ENCODE results near the gene STK39.
"Not testable (repeated sequence)": the region's sequence is repeated elsewhere in the genome, so short reads cannot be mapped to it uniquely, and the experiment has no call there.

STK39 gene

DNA sequence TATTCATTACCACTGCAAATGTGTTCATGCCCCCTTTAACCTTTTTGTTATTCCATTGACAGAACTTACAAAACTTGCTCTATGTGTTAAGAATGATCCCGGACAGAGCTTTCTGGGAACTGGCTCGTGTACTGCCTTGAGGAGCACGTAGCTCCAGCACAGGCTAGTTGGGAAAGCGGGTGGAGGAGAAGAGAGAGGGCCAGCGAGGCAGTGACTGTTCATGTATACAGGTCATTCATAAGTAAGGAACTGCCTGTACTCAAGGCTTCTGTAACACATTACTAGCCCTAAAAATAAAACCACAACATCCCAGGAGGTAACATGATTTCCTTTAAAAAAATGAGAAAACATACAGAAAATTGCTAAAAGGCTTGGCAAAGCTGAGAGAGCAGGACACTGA lies 109.0 kb downstream of the STK39 start:
- no peak for DNase-seq (ENCODE audit: low read depth in 2 of 2, low spot score in 1 of 2)

DNA sequence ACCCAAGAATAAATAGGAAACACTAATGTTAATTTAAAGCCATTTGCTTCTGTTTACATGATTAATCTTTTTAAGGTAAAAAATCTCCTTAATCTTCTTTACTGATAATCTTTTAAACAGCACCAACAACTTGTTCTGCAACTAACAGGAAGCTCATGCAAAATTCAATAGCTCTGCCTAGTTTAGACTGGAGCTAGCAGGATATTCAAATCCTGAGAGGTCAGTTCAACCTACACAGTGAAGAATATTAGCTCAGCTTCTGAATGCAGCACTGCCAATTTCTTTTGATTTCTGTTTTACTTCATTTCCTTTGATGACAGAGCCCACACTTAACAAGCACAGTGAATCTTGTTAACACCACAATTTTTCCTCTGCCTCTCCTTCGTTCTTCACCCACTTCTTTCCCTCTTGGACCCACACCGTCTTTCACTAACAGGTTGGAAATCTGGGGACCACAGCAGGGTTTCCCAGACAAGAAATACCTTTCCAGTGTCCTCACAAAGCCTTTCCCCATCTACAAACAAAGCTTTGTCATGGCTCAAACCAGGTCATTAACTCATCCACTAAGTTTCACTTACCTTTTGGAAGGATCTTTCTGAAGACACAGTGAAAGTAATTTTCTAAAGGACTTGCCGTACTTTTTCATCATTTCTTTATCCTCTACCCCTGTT lies 109.8 kb downstream of the STK39 start:
- no peak for DNase-seq (ENCODE audit: low read depth in 2 of 2, low spot score in 1 of 2)

DNA sequence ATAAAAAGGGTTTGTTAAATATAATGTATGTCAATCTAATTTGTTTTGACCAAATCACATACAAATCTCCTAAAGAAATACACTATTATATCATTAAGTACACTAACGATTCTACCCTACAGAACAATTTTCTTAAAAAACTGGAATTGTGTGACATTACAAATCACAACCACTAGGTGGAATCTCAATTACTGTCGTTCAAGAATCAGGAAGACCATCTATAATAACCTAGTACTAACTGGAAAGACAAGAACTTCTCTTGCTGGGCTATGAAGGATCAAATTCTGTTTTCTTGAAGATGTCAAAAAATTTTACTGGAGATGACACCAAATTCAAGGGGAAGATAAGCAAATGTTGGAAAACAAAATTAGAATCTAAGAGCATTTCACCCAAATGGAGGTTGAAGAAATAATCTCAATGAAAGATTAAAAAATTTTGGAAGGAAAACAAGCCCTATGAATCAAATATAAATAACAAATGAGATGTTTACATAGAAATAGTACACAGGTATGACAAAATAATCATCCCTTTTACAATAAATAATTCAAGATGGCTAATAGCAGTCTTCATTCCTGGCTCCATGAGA lies 110.9 kb downstream of the STK39 start:
- no peak for DNase-seq (ENCODE audit: low read depth in 2 of 2, low spot score in 1 of 2)

DNA sequence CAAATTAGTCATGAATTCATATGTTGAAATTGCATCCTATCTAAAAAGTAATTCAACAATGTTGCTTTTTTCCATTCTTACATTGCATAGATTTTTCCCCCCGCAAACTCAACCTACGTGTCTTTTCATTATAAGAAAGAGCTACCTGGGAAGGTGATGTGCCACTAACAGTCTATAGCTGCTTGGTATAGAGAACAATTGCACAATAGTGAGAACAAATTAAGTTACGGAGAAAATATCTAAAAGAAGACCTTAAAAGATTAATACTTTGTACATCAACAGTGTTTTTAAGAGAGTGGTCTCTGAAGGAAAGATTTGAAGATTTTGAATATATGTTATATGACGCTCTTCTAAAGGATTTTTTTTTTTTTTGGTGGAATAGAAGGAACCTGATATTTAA lies 111.8 kb downstream of the STK39 start:
- no peak for DNase-seq (ENCODE audit: low read depth in 2 of 2, low spot score in 1 of 2)

DNA sequence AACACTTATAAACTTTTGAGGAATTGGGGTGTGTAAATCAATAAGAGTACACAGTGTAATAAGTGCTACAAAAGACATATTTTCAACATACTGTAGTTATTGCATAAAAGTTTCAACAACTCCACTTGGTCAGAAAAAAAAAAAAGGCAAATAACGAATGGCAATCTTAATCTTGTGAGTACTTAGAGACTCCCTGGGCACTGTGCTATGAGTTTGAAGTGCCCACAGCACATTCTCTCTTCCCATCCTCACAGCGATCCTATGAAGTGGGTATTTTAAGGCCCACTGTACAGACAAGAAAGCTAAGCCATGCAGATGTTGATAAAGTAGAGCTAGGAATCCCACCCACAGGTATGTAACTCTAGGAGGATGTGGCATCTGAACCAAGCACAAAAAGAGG lies 112.3 kb downstream of the STK39 start:
- DNase-seq (ENCODE audit: low read depth in 2 of 2, low spot score in 1 of 2), result no peak

DNA sequence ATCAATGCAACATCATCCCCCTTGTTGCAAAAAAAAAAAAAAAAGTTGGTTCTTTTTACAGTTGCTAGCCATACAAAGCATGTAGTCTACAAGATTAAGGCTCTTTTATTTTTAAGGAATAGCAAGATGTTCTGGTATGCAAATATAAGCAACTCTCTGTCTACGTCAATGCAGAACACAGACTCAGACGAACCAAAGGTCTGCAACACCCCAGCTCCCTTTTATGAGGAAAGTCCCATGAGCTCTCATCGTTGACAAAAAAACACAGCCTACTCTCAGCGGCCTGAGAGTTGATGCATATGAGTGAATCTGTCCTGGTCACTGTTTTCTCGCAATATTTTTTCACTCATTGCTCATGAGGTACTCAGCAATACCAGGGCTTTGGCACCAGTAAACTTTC lies 112.9 kb downstream of the STK39 start:
- DNase-seq (ENCODE audit: low read depth in 2 of 2, low spot score in 1 of 2), result no peak

DNA sequence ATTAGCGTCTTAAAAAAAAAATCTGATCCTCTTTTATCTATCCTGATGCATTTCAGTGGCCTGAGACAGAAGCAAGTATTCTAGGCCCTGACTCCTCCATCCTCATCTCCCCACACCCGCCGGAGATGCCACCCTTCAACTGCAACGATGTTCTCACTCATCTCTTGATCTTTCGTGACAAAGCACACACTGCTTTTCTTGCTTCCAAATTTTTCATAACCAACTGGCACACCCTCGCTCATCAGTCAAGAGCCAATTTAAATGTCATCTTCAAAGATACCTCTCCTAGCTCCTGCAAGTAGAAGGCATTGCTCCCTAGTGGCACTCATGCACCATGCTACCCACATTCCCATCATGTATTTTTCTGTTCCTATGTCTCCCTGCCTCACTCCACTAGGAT lies 115.0 kb downstream of the STK39 start:
- DNase-seq (ENCODE audit: low read depth in 2 of 2, low spot score in 1 of 2), result no peak

DNA sequence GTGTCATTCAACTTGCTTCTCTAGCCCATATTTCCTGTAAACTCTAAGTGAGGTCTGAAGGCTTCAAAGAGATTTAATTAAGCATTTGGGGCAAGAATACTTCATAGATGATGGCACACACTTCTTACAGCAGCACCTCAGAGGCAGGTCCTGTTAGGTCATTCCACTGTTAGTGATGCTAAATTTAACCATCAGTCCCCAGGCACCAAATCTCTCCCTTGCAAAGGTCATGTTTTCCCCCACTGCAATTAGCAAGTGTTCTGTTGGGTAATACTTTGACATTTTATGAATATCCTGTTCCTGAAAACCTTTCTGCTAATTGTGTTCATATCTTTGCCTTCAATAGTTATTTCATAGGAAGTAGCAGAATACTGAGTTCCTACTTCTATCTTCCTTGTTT lies 117.0 kb downstream of the STK39 start:
- no peak for DNase-seq (ENCODE audit: low read depth in 2 of 2, low spot score in 1 of 2)

DNA sequence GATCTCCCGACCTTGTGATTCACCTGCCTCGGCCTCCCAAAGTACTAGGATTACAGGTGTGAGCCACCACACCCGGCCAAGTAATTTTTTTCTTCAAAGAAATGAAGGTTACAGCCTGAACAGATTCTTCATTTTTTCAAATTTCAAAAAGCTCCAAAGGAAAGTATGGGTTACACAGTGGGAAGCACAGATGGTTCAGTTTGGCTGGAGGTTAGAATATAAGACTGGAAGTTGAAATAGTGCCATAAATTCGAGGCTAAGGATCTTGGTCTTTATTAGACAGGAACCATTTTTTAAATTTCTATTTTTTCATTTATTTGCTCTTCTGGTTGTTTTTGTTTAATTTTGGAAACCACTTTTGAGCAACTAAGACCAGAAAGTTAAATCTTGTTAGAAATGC lies 120.0 kb downstream of the STK39 start:
- no peak for DNase-seq (ENCODE audit: low read depth in 2 of 2, low spot score in 1 of 2)

DNA sequence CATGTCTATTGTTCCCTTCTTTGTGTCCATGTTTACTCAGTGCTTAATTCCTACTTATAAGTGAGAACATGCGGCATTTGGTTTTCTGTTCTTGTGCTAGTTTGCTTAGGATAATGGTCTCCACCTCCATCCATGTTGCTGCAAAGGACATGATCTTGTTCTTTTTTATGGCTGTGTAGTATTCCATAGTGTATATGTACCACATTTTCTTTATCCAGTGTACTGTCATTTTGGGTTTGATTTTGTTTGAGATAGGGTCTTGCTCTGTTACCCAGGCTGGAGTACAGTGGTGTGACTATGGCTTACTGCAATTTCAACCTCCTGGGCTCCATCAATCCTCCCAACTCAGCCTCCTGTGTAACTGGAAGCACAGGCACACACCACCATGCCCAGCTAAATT lies 125.2 kb downstream of the STK39 start:
- not testable (repeated sequence) for DNase-seq (ENCODE audit: low read depth in 2 of 2, low spot score in 1 of 2)

DNA sequence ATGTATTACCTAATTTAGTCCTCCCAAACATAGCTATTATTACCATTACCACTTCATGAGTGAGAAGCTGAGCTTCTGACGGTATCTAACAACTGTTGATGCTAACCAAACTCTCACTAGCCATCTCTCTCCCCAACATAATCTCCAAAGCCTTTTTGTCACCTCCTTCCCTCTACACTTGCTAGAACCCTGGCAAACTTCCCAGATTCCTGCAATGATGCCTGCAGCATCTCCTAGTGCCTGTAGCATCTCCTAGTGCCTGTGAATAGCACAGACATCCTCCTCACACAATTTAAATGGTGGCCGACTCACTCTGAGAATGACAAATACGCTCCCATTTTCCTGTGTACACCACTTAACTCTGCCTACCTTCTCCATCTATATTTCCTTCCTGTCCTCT lies 126.7 kb downstream of the STK39 start:
- DNase-seq (ENCODE audit: low read depth in 2 of 2, low spot score in 1 of 2), result no peak

DNA sequence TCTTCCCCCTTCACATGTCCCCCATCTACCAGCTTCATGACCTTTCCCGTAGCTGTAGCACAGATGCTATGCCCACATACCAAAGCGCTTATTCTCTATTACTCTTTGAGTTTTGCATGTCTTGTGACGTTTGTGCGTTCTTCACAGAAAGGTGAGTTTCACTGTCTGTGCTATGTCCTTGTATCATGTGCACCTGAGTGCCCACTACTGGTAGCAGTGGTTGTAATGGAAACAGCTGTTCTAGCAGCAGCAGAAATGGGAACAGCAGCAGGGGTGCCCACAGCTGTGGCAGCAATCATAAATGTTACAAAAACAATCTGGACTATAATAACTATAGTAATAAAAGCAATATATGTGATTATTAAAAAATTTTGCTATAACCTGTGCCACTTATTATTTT lies 127.1 kb downstream of the STK39 start:
- DNase-seq (ENCODE audit: low read depth in 2 of 2, low spot score in 1 of 2), result no peak

DNA sequence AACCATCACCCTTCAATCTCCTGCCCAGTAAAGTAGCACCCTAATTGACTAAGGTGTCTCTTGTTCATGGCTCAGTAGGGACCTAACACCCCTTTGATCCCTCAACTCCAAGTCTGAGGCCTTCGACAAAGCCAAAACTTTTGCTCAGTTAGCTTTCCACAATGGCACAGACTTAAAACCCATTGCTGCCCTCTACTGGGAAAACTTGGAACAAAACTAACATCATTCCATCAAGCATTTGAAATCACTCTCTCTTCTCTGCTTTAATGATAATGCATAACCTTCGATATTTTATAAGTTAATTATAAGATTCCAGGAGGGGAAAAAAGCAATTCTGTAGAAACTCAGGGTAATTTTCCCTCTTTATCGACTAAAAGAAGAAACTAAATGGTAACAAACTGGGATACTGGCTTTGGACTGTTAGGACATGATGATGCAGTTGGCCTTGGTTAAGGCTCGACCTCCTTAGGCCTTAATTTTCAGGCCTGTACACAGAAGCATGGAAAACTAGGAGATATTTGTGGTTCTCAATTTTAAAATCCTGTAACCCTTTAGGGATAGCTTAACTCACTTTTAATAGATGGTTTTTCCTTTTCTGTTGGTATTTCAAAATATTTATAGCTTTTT lies 127.8 kb downstream of the STK39 start:
- DNase-seq (ENCODE audit: low read depth in 2 of 2, low spot score in 1 of 2), result no peak

DNA sequence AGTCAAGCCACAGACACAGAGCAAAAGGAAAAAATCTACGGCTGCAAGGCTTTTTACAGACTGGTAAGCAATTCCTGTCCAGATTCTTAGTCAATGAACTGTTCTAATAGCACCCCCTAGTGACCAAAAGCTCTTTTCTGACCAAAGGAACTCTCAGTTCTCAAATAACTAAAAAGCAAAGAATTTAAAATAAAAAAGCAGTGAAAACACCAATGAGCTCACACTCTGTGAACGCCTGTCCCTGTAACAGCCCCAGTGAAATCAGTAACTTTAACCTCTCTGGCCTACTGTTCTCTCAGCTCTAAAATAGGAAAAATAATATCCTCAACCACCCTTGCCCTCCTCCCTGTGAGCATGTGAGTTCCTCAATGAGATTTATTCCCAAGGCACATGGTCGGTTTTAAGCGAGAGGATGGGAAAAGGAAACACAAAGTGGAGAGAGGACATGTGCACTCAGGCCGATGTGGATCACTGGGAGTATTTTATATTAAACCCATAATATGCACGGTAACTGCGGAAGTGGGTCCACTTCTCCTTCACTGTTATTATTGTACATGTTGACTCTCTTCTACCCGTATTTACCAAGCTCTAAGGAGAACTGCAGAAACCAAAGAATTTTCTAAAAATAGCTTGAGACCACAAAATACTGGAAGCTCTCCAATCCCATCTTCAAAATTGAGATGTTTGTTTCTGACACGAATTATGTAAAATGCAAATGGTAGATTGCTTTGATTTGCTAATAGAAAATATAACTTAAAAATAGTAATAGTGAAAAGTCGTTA lies 128.5 kb downstream of the STK39 start:
- DNase-seq (ENCODE audit: low read depth in 2 of 2, low spot score in 1 of 2), result no peak

DNA sequence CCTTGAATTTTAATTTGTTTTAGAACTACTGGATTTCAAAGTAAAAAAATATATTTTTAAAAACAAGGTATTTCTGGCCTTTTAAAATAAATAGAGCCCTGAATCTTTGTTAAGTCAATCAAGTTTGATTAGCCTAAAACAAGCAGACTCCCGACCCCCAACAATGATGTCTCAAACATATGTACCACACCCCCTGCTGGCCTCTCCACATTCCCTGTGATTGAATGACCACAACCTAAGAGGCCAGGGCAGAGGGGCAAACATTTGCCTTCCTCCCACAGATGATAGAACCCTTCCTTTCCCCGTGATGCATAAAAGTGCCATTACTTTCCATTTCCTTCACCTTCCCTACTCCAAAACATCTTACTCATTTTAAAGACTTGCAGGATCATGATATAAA lies 130.9 kb downstream of the STK39 start:
- DNase-seq (ENCODE audit: low read depth in 2 of 2, low spot score in 1 of 2), result no peak

DNA sequence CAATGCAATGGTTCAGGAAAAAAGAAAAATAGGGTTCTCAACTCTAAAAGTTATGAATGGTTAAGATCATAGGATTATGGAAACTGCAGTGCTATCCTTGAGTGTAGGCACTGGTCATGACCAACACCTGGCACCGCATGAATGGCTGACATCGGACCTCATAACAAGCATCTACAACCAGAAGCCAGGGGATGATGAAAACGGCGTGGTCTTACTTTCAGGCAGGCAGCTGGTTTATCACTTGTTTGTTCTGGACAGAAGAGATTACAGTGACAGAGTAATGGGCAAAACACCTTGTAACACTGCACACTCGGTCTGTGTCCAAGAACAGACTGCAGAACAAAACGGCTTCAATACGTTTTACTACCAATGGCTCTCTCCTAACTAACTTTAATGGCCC lies 132.8 kb downstream of the STK39 start:
- no peak for DNase-seq (ENCODE audit: low read depth in 2 of 2, low spot score in 1 of 2)

DNA sequence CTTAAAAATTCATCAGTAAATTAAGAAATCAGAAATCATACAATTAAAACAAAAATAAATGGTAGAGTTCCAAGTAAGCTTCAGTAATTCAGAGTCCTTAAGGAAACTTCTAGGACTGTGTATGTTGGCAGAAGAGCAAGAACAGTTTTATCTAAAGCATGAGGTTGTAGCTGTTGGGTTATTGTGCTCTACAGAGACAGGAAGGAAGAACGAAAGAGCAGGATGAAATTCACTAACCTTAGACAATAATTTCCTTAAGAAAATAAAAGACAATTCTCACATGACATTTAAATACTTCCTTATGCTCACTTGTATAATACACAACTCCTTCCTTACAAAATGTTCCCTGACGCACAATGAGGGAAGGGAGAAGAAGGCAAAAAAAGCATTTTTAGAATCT lies 133.4 kb downstream of the STK39 start:
- DNase-seq (ENCODE audit: low read depth in 2 of 2, low spot score in 1 of 2), result no peak

DNA sequence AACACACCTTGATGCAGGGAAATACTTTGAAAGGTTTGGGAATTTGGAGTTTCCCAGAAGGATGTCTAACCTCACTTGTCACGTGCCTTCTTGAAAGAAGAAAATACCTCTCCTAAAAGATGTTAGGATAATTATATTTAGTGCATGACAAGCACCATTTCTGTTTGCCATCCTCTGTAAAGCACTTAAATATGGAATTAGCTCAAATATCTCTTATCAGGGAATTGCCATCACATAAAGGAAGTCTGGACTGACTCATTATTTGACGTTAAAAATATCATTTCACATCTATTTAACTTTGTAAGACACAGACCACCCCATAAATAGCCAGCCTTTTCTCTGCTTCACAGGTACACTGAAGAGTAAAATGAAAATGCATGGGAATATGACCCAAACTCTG lies 140.1 kb downstream of the STK39 start:
- DNase-seq (ENCODE audit: low read depth in 2 of 2, low spot score in 1 of 2), result no peak

DNA sequence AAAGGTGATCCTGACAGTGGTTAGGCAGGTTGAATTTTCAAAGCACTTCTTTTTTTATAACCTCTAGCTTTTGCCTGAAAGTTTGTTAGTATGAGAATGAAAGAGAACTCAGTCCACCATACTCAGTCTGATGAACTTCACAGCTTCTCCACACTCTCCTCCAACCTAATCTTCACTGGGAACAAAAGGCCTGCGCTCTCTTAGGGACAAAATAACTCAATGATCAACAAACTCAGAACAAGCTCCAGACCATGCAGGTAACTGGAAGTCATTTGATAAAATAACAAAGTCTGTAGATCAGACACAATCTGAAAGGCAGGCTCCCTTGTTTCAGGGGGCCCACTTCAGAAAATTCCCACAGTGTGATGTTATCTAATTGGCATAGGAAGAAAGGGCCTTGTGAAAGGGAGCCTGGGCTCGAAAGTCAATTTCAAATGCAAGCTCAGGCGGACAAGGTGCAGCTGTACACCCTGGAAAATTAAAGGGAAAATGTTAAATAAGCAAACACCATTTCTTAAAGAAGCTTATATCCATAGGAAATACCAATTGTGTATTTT lies 142.2 kb downstream of the STK39 start:
- no peak for DNase-seq (ENCODE audit: low read depth in 2 of 2, low spot score in 1 of 2)

DNA sequence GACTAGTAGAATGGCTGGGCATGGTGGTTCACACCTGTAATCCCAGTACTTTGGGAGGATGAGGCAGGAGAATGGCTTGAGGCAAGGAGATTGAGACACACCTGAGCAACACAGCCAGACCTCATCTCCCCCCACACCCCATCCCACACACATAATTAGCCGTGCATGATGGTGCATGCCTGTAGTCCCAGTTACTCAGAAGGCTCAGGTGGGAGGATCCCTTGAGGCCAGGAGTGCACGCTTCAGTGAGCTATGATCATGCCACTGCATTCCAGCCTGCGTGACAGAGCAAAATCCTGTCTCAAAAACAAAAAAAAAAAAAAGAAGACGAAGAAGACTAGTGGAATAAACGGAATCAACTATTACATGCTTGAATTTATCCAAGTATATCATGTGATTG lies 150.0 kb downstream of the STK39 start:
- no peak for DNase-seq (ENCODE audit: low read depth in 2 of 2, low spot score in 1 of 2)

DNA sequence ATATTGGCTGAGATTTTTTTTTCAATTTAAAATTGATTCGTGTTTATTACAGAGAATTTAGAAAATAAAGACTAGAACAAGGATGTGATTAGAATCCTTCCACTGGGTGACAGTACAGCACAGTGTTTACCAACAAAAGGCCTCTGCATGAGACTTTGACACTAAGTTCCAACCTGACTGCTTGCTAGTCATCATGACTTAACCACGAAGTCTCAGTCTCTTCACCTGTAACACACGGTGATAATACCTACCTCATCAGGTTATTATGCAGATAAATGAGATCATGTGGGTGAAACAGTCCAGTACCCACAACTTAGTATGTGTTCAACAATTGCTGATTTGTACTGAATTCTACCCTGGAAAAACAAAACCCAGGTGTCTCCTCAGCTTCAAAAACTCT lies 151.2 kb downstream of the STK39 start:
- no peak for DNase-seq (ENCODE audit: low read depth in 2 of 2, low spot score in 1 of 2)

DNA sequence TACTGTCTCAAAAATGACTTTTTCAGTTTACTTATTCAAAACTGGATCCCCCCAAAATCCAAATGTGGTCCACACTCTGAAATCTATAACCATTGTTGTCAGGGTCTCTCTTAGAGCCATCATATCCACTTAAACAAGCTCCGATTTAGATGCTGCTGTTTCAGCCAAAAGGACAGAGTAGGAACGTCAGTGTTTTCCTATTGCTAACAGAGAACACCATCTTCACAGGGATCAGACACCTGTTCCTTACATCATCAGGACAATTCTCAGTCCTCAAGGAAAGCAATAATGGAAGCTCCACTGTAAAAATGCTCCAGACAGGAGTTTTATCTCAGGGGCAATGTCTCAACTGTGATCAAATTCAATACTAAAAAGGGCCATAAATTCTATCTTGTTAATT lies 155.4 kb downstream of the STK39 start:
- DNase-seq (ENCODE audit: low read depth in 2 of 2, low spot score in 1 of 2), result no peak
